H1 (cell line): Measurements from ENCODE around the gene SKAP2. TPM values are rescaled to one million over a fixed set of nuclear protein-coding genes. Genes with fewer than 3 reads are reported as not detected.

Experiments used
- CTCF ChIA-PET: fragments of 300-600 bp; sonication (Branson Sonifier 250); formaldehyde crosslinking; loops from one replicate; lab custom pipeline; 2021; ENCODE audit not compliant: partially characterized antibody; lab: Charles Lee
- POLR2A ChIA-PET: fragments of 300-600 bp; sonication (Branson Sonifier 250); formaldehyde crosslinking; loops from one replicate; lab custom pipeline; 2021; ENCODE audit warnings: inconsistent platforms; ENCODE audit not compliant: partially characterized antibody; lab: Charles Lee
- DNase-seq, 2 experiments: peaks; one replicate each; pipeline versions ENCODE4 v3.0.0 to v3.0.0-alpha.2; 2010 to 2022; ENCODE audit warnings: low spot score in 2 of 2, low read depth in 1 of 2, mixed read lengths in 1 of 2
- FAIRE-seq: peaks from 2 replicates; lab custom pipeline; 2011; peaks lifted over from hg19 to GRCh38; lab: Jason Lieb, UNC
- H2AFZ ChIP-seq: 2 replicates; pipeline ENCODE4 v1.8.1; 2012; ENCODE audit warnings: low read length, inconsistent platforms
- H2AK5ac ChIP-seq: 2 replicates; pipeline ENCODE4 v1.6.1; 2013; ENCODE audit warnings: low read depth, low read length
- H2BK120ac ChIP-seq: replicated peaks from 2 replicates; pipeline ENCODE3; 2013; ENCODE audit warnings: low read depth, low read length, inconsistent platforms
- H2BK12ac ChIP-seq: 2 replicates; pipeline ENCODE4 v1.6.1; 2013; ENCODE audit warnings: low read depth, low read length
- H2BK15ac ChIP-seq: 2 replicates; pipeline ENCODE4 v1.6.1; 2013; ENCODE audit warnings: low read length
- H2BK20ac ChIP-seq: 2 replicates; pipeline ENCODE4 v1.6.1; 2013; ENCODE audit warnings: low read length
- H2BK5ac ChIP-seq: 2 replicates; pipeline ENCODE4 v1.6.1; 2013; ENCODE audit warnings: low read depth, low read length
- H3K14ac ChIP-seq: 2 replicates; pipeline ENCODE4 v1.6.1; 2013; ENCODE audit warnings: inconsistent platforms; ENCODE audit not compliant: insufficient read length
- H3K18ac ChIP-seq: 2 replicates; pipeline ENCODE4 v1.6.1; 2013; ENCODE audit warnings: low read length; ENCODE audit errors: extremely low read depth
- H3K23ac ChIP-seq: 2 replicates; pipeline ENCODE4 v1.6.1; 2013; ENCODE audit warnings: inconsistent platforms; ENCODE audit not compliant: insufficient read length
- H3K23me2 ChIP-seq: 2 replicates; pipeline ENCODE4 v1.6.1; 2013; ENCODE audit warnings: low read depth, low read length
- H3K27ac ChIP-seq: 2 replicates; pipeline ENCODE4 v1.6.1; 2011; ENCODE audit warnings: low read depth, low read length, inconsistent platforms
- H3K27me3 ChIP-seq, 4 experiments: replicated peaks in 1 of 4; 1 replicate in 1 of 4; 2 replicates in 3 of 4; pipeline versions ENCODE4 v1.6.1 to v1.8.1; 2011 to 2013; ENCODE audit warnings: low read length in 3 of 4, mild to moderate bottlenecking in 3 of 4, inconsistent platforms in 2 of 4, mixed read lengths in 2 of 4, moderate library complexity in 1 of 4; ENCODE audit not compliant: control insufficient read depth in 3 of 4, insufficient read depth in 3 of 4; ENCODE audit errors: extremely low read depth in 1 of 4
- H3K36me3 ChIP-seq, 4 experiments: 2 replicates each; pipeline versions ENCODE4 v1.6.1 to v1.8.1; 2011 to 2013; ENCODE audit warnings: mild to moderate bottlenecking in 4 of 4, low read length in 3 of 4, moderate library complexity in 2 of 4, control low read depth in 1 of 4, inconsistent platforms in 1 of 4; ENCODE audit not compliant: insufficient read depth in 4 of 4, control insufficient read depth in 2 of 4
- H3K4ac ChIP-seq: replicated peaks from 2 replicates; pipeline ENCODE3; 2013; ENCODE audit warnings: low read length, low read depth, mixed read lengths, inconsistent platforms; ENCODE audit not compliant: insufficient read length
- H3K4me1 ChIP-seq, 4 experiments: replicated peaks in 1 of 4; 1 replicate in 1 of 4; 2 replicates in 3 of 4; pipeline versions ENCODE4 v1.6.1 to v1.8.1; 2011 to 2013; ENCODE audit warnings: low read length in 3 of 4, inconsistent platforms in 2 of 4, mixed read lengths in 1 of 4; ENCODE audit not compliant: insufficient read depth in 4 of 4, control insufficient read depth in 3 of 4
- H3K4me2 ChIP-seq, 2 experiments: 2 replicates each; pipeline versions ENCODE4 v1.6.1 to v1.8.1; 2011 to 2013; ENCODE audit warnings: low read depth in 2 of 2, low read length in 2 of 2, control low read depth in 1 of 2, inconsistent platforms in 1 of 2, mild to moderate bottlenecking in 1 of 2; ENCODE audit not compliant: insufficient read depth in 1 of 2
- H3K4me3 ChIP-seq, 4 experiments: fragments of 200-600, 300-600 bp in 1 of 4; sonication (generic), shearing (Covaris generic), sonication (Bioruptor Twin) in 1 of 4; 2 replicates each; pipeline versions ENCODE4 v1.5.1 to v1.8.1; 2011 to 2016; ENCODE audit warnings: low read length in 4 of 4, low read depth in 3 of 4, control low read depth in 2 of 4, inconsistent platforms in 2 of 4, mild to moderate bottlenecking in 2 of 4, mixed read lengths in 1 of 4, moderate library complexity in 1 of 4; ENCODE audit not compliant: insufficient read depth in 2 of 4; ENCODE audit errors: extremely low read depth in 1 of 4
- H3K56ac ChIP-seq: replicated peaks from 2 replicates; pipeline ENCODE3; 2013; ENCODE audit warnings: low read depth, mild to moderate bottlenecking, mixed read lengths, low read length, inconsistent platforms; ENCODE audit not compliant: insufficient read length
- H3K79me1 ChIP-seq: 2 replicates; pipeline ENCODE4 v1.6.1; 2013; ENCODE audit warnings: low read depth, low read length, control low read depth
- H3K79me2 ChIP-seq, 2 experiments: 2 replicates each; pipeline versions ENCODE4 v1.6.1 to v1.8.1; 2012 to 2013; ENCODE audit warnings: low read length in 2 of 2, mild to moderate bottlenecking in 2 of 2, inconsistent platforms in 1 of 2; ENCODE audit not compliant: insufficient read depth in 2 of 2, control insufficient read depth in 1 of 2
- H3K9ac ChIP-seq, 4 experiments: replicated peaks in 1 of 4; 1 replicate in 1 of 4; 2 replicates in 3 of 4; pipeline versions ENCODE4 v1.6.1 to v1.8.1; 2011 to 2013; ENCODE audit warnings: low read depth in 3 of 4, low read length in 3 of 4, control low read depth in 2 of 4, mild to moderate bottlenecking in 2 of 4, moderate library complexity in 2 of 4, inconsistent platforms in 1 of 4; ENCODE audit errors: extremely low read depth in 1 of 4
- H3K9me3 ChIP-seq, 2 experiments: 2 replicates each; pipeline versions ENCODE4 v1.6.1 to v1.8.1; 2012 to 2013; ENCODE audit warnings: mild to moderate bottlenecking in 2 of 2, moderate library complexity in 2 of 2, control low read depth in 1 of 2, inconsistent platforms in 1 of 2, low read depth in 1 of 2, low read length in 1 of 2, mixed read lengths in 1 of 2; ENCODE audit not compliant: insufficient read depth in 2 of 2
- H4K20me1 ChIP-seq, 2 experiments: replicated peaks in 1 of 2; 2 replicates each; pipeline versions ENCODE3 to v1.8.1; 2011 to 2013; ENCODE audit warnings: inconsistent platforms in 2 of 2, low read length in 2 of 2, mild to moderate bottlenecking in 1 of 2; ENCODE audit not compliant: insufficient read depth in 2 of 2, control insufficient read depth in 1 of 2
- H4K5ac ChIP-seq: 2 replicates; pipeline ENCODE4 v1.6.1; 2013; ENCODE audit warnings: low read length, low read depth, mixed read lengths, inconsistent platforms; ENCODE audit not compliant: insufficient read length
- H4K8ac ChIP-seq: 2 replicates; pipeline ENCODE4 v1.8.0; 2013; ENCODE audit warnings: mild to moderate bottlenecking, moderate library complexity, low read length, inconsistent platforms; ENCODE audit not compliant: insufficient read depth; ENCODE audit errors: extremely low read depth
- H4K91ac ChIP-seq: replicated peaks from 2 replicates; pipeline ENCODE3; 2013; ENCODE audit warnings: low read length, mixed read lengths, inconsistent platforms; ENCODE audit not compliant: insufficient read length
- BACH1 ChIP-seq: IDR thresholded peaks from 2 replicates; pipeline ENCODE4 v1.6.1; 2012; ENCODE audit warnings: low read length, improper control_type of control experiment
- CTBP2 ChIP-seq: IDR thresholded peaks from 2 replicates; pipeline ENCODE4 v1.7.0; 2011; ENCODE audit warnings: borderline replicate concordance, mild to moderate bottlenecking, moderate library complexity, mixed read lengths, low read length; ENCODE audit not compliant: insufficient read depth, insufficient read length
- E2F6 ChIP-seq: IDR thresholded peaks from 2 replicates; pipeline ENCODE4 v1.6.1; 2012; ENCODE audit warnings: inconsistent platforms
- JUN ChIP-seq: IDR thresholded peaks from 2 replicates; pipeline ENCODE4 v1.6.1; 2011; ENCODE audit warnings: low read depth, mild to moderate bottlenecking, improper control_type of control experiment, low read length
- KDM4A ChIP-seq: IDR thresholded peaks from one replicate; pipeline ENCODE4 v1.7.1; 2012; ENCODE audit warnings: low read depth, mild to moderate bottlenecking, moderate library complexity, low read length, inconsistent platforms; ENCODE audit not compliant: severe bottlenecking
- NANOG ChIP-seq: IDR thresholded peaks from 2 replicates; pipeline ENCODE4 v1.6.1; 2011; ENCODE audit warnings: low read length, low read depth, mild to moderate bottlenecking, inconsistent platforms; ENCODE audit not compliant: insufficient read depth, poor library complexity, severe bottlenecking
- SP4 ChIP-seq: IDR thresholded peaks from 2 replicates; pipeline ENCODE4 v1.6.1; 2012; ENCODE audit warnings: low read length, inconsistent platforms
- SUZ12 ChIP-seq: fragments of 200-600 bp; sonication (generic); IDR thresholded peaks from 2 replicates; pipeline ENCODE4 v1.6.1; 2012; ENCODE audit warnings: mild to moderate bottlenecking, inconsistent platforms, low read length, moderate library complexity, mixed read lengths
- TAF7 ChIP-seq: optimal IDR thresholded peaks from 2 replicates; pipeline ENCODE3; 2011; ENCODE audit warnings: low read depth, mild to moderate bottlenecking, inconsistent platforms, low read length, moderate library complexity, borderline replicate concordance
- WGBS, 2 experiments: shearing (Covaris generic) in 1 of 2; methylation state at CpG; one replicate each; pipeline versions ENCODE4 v1.1.6 to v1.1.7; 2013 to 2015; ENCODE audit warnings: low lambda C conversion rate in 2 of 2, mixed read lengths in 2 of 2, inconsistent platforms in 1 of 2, low coverage in 1 of 2, missing lambda C conversion rate in 1 of 2; ENCODE audit not compliant: insufficient replicate concordance in 2 of 2, insufficient coverage in 1 of 2, insufficient read length in 1 of 2; ENCODE audit errors: extremely low coverage in 1 of 2, missing lambda C conversion rate in 1 of 2; 5-methylcytosine and 5-hydroxymethylcytosine counted together
- polyA plus RNA-seq, 7 experiments: library from polyadenylated mRNA; depleted of rRNA in 3 of 7; stranded (reverse) in 5 of 7; unstranded in 2 of 7; fragments of >200 nt in 5 of 7; fragments of 200-250 nt in 2 of 7; gene quantifications; 1 replicate in 5 of 7; 2 replicates in 1 of 7; 4 replicates in 1 of 7; pipeline versions ENCODE4 v1.2.1 to v1.2.3, GENCODE V29; 2011 to 2013; ENCODE audit warnings: missing spikeins in 2 of 7, mixed read lengths in 2 of 7
- total RNA-seq: library from RNA; stranded (reverse); fragmentation: NEBNext Ultra II Directional; extraction: Animal tissue kit (Norgen Biotek cat#: 25700); gene quantifications from 2 replicates; pipeline ENCODE4 v1.2.1, GENCODE V29; 2021
- TF ChIP-seq, protein P1 (sequence below): IDR thresholded peaks from 2 replicates; pipeline ENCODE4 v1.6.1; 2011; ENCODE audit warnings: low read length, improper control_type of control experiment

The SKAP2 gene
- total and polyA plus RNA-seq, 2 of the 8 experiments (the other 6 are each of a cell fraction or from before 2014, with no cell fraction given): 0.53 to 5.1 TPM

DNA sequence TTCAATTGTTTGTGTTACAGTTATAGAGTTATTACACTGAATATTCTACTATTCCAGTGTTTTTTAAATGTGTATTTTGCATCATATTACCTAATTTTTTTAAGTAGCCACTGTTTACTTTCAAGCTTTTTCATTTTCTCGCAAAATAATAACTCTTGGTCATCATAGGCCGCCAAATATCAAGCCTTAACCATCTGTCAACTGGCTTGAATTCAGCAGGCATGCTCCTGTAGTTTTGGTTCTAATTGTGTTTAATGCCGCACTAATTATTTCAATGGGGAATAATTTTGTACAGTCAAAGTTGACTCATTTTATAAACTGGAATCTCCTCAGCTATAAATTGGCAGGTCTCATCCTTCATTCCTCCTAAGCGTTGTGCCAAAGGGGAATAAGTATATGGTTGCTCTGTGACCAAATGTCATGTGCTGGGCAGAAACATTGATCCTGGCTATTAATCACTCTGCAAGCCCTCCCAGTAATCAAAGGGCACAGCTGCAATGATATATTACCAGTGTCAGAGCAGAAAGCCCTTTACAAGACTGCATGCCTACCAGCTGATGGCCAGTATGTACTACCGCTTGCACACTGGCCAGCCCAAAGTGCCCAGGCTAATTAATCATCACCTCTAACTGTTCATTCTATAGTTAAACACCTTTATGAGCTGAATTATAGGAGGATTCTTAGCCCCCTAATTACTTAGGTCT lies 74.8 kb downstream of the SKAP2 start:
- ChIA-PET POLR2A (no interaction called here), CTCF (interaction anchor here (0.6 to 0.7 kb wide), 2 partner anchors 9 to 109 kb away, joined by 3 read pairs; no protein-coding TSS in a partner anchor)
- Histone ChIP-seq H4K5ac (no peak overlapping the region), H3K23ac (no peak overlapping the region), H3K4ac (no peak overlapping the region), H4K20me1 (no peaks in the 10 kb centered on the region), H3K14ac (no peak overlapping the region), H3K27ac (no peak overlapping the region), H3K4me2 (no peak overlapping the region), H2BK5ac (no peak overlapping the region), H3K9me3 (no peaks in the 10 kb centered on the region), H2BK15ac (no peak overlapping the region), H2AK5ac (no peak overlapping the region), H4K8ac (no peak overlapping the region), H3K27me3 (no peaks in the 10 kb centered on the region), H3K79me2 (no peaks in the 10 kb centered on the region), H3K4me1 (peaks cover 0 to under 1% (median 0%) of the 10 kb centered on the region in 4 experiments; a peak in 2 of 7 replicates), H3K79me1 (no peaks in the 10 kb centered on the region; the same call in 1 of the 2 replicates), H3K23me2 (no peaks in the 10 kb centered on the region), H3K4me3 (no peak overlapping the region), H2AFZ (no peak overlapping the region), H3K18ac (no peak overlapping the region), H2BK120ac (no peak overlapping the region), H3K9ac (no peak overlapping the region), H3K56ac (no peak overlapping the region), H2BK12ac (no peak overlapping the region), H2BK20ac (no peak overlapping the region), H4K91ac (no peak overlapping the region), H3K36me3 (no peaks in the 10 kb centered on the region)
- DNase-seq (no peak), FAIRE-seq (no peak)
- no peak for TF ChIP-seq BACH1
- TF ChIP-seq TAF7: no peak
- no peak for TF ChIP-seq CTBP2
- TF ChIP-seq SUZ12: no peak
- no peak for TF ChIP-seq KDM4A
- TF ChIP-seq SP4: no peak
- TF ChIP-seq NANOG: no peak
- TF ChIP-seq E2F6: no peak
- TF ChIP-seq, protein P1, sequence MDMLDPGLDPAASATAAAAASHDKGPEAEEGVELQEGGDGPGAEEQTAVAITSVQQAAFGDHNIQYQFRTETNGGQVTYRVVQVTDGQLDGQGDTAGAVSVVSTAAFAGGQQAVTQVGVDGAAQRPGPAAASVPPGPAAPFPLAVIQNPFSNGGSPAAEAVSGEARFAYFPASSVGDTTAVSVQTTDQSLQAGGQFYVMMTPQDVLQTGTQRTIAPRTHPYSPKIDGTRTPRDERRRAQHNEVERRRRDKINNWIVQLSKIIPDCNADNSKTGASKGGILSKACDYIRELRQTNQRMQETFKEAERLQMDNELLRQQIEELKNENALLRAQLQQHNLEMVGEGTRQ: no peak
- TF ChIP-seq JUN: no peak
- WGBS, 2 experiments: 88% methylated on average over 5 of the region's 5 CpGs; no CpG with 5 or more reads in 1 of the 2 experiments
